Measurements from ENCODE around the gene WNT3A.

WNT3A gene

GRCh38 chr1:228039986-228040385 lies 33.2 kb downstream of the WNT3A start:
- H3K4me2 ChIP-seq (ENCODE audit: low read length), result no peak overlapping the region

DNA sequence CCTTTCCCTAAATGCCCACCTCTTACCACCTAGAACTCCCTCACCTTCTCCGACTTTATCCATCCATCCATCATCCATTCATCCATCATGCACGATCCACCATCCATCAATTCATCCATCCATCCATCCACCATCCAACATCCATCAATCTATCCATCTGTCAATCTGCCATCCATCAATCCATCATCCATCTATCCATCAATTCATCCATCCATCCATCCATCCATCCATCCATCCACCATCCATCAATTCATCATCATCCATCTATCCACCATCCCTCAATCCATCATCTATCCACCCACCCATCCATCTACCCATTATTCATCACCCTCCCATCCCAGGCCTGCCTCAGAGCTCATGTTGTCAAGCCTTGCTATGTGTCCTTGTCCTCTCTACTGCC lies 34.5 kb downstream of the WNT3A start:
- Histone ChIP-seq H3K79me2 (ENCODE audit: low read length) (no peaks in the 10 kb centered on the region), H3K4me1 (ENCODE audit: low read length) (no peaks in the 10 kb centered on the region), H3K4me3 (ENCODE audit: low read length) (no peak overlapping the region), H2AFZ (ENCODE audit: low read depth, low read length) (no peak overlapping the region), H3K9ac (ENCODE audit: low read length) (no peak overlapping the region), H3K36me3 (replicated peaks; ENCODE audit: low read depth, low read length) (no peaks in the 10 kb centered on the region), H3K27me3 (ENCODE audit: low read depth, low read length) (peaks cover 34% of the 10 kb centered on the region), H3K27ac (ENCODE audit: low read length) (no peak overlapping the region), H3K4me2 (ENCODE audit: low read length) (no peak overlapping the region), H4K20me1 (ENCODE audit: insufficient read depth, low read length) (no peaks in the 10 kb centered on the region), H3K9me3 (ENCODE audit: insufficient read depth, low read length) (no peaks in the 10 kb centered on the region)
- TF ChIP-seq EZH2phosphoT487 (IDR thresholded peaks at IDR 0.05; ENCODE audit: low read depth) (no peak), CTCF (IDR thresholded peaks at IDR 0.05; ENCODE audit: low read depth, low read length) (no peak)

More at GRCh38 chr1:228039986-228040385, 33.2 kb downstream of the WNT3A start:
- Histone ChIP-seq H3K4me1 (ENCODE audit: low read length) (0 out of 2 replicates have a peak, but pooled peaks cover 3% of the 10 kb centered on the region), H3K27me3 (ENCODE audit: low read depth, low read length) (peaks cover 34% of the 10 kb centered on the region), H2AFZ (ENCODE audit: low read depth, low read length) (no peak overlapping the region), H3K9ac (ENCODE audit: low read length) (no peak overlapping the region), H3K79me2 (ENCODE audit: low read length) (no peaks in the 10 kb centered on the region), H3K9me3 (ENCODE audit: insufficient read depth, low read length) (no peaks in the 10 kb centered on the region), H4K20me1 (ENCODE audit: insufficient read depth, low read length) (no peaks in the 10 kb centered on the region), H3K36me3 (replicated peaks; ENCODE audit: low read depth, low read length) (no peaks in the 10 kb centered on the region), H3K4me3 (ENCODE audit: low read length) (no peak overlapping the region), H3K27ac (ENCODE audit: low read length) (no peak overlapping the region)
- no peak for TF ChIP-seq CTCF (IDR thresholded peaks at IDR 0.05; ENCODE audit: low read depth, low read length)
- no peak for TF ChIP-seq EZH2phosphoT487 (IDR thresholded peaks at IDR 0.05; ENCODE audit: low read depth)

- Histone ChIP-seq H3K9ac (ENCODE audit: low read length) (no peak overlapping the region), H3K27ac (ENCODE audit: low read length) (no peak overlapping the region), H3K36me3 (replicated peaks; ENCODE audit: low read depth, low read length) (no peaks in the 10 kb centered on the region), H3K9me3 (ENCODE audit: insufficient read depth, low read length) (no peaks in the 10 kb centered on the region), H2AFZ (ENCODE audit: low read depth, low read length) (no peak overlapping the region), H3K4me1 (ENCODE audit: low read length) (no peaks in the 10 kb centered on the region), H3K4me2 (ENCODE audit: low read length) (no peak overlapping the region), H3K4me3 (ENCODE audit: low read length) (no peak overlapping the region), H3K79me2 (ENCODE audit: low read length) (no peaks in the 10 kb centered on the region), H3K27me3 (ENCODE audit: low read depth, low read length) (peaks cover 34% of the 10 kb centered on the region), H4K20me1 (ENCODE audit: insufficient read depth, low read length) (no peaks in the 10 kb centered on the region)
- TF ChIP-seq CTCF (IDR thresholded peaks at IDR 0.05; ENCODE audit: low read depth, low read length) (no peak), EZH2phosphoT487 (IDR thresholded peaks at IDR 0.05; ENCODE audit: low read depth) (no peak)
These were observed 35.7 kb downstream of the WNT3A start for GRCh38 chr1:228042508-228042907.

GRCh38 chr1:228043281-228043848 lies 36.6 kb downstream of the WNT3A start:
- Histone ChIP-seq H3K4me3 (ENCODE audit: low read length) (no peak overlapping the region), H3K4me1 (ENCODE audit: low read length) (no peaks in the 10 kb centered on the region), H4K20me1 (ENCODE audit: insufficient read depth, low read length) (no peaks in the 10 kb centered on the region), H3K9me3 (ENCODE audit: insufficient read depth, low read length) (no peaks in the 10 kb centered on the region), H3K79me2 (ENCODE audit: low read length) (no peaks in the 10 kb centered on the region), H2AFZ (ENCODE audit: low read depth, low read length) (no peak overlapping the region), H3K36me3 (replicated peaks; ENCODE audit: low read depth, low read length) (no peaks in the 10 kb centered on the region), H3K27me3 (ENCODE audit: low read depth, low read length) (peaks cover 34% of the 10 kb centered on the region), H3K4me2 (ENCODE audit: low read length) (no peak overlapping the region), H3K9ac (ENCODE audit: low read length) (no peak overlapping the region), H3K27ac (ENCODE audit: low read length) (no peak overlapping the region)
- TF ChIP-seq EZH2phosphoT487 (IDR thresholded peaks at IDR 0.05; ENCODE audit: low read depth), result no peak
- TF ChIP-seq CTCF (IDR thresholded peaks at IDR 0.05; ENCODE audit: low read depth, low read length), result no peak
